ENCODE data around the gene SMIM27.
A peak's percentile ranks its signal among the peaks of the same experiment; 100 is the strongest.
"Not testable (repeated sequence)": the region's sequence is repeated elsewhere in the genome, so short reads cannot be mapped to it uniquely, and the experiment has no call there.

The SMIM27 gene

DNA sequence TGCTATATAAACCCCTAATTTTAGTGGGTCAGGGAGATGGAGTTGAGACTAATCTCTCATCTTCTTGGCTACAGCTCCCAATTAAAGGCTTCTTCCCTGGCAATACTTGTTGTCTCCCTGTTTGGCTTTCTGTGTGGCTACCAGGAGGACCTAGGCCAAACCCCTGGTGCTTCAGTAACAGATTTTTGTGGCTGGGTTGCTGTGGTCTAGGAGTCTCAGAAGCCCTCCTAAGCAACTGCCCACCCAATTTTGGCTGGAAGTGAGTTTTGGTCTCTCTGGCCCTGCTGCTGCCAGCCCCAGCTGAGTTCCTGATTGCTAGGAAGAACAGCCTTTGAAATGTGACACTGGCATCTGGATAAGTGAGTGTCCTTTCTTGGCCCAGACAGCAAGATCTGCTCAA, 35.9 kb upstream of the SMIM27 start:
- Histone ChIP-seq H2BK12ac (ENCODE audit: low read length in 2 of 2) (no peak overlapping the region), H3K79me1 (replicated peaks; ENCODE audit: low read length, poor library complexity, severe bottlenecking) (peaks cover 13% of the 10 kb centered on the region), H3K9ac (ENCODE audit: low read length) (no peak overlapping the region)

GRCh38 chr9:32518276-32518675, 33.9 kb upstream of the SMIM27 start:
- WGBS: 80% methylated on average over 1 of the region's 1 CpG
- H2AFZ ChIP-seq (ENCODE audit: low read depth, low read length): no peak overlapping the region
- no peak overlapping the region for H3K9ac ChIP-seq (ENCODE audit: low read length)
- no peak overlapping the region for H3K4me3 ChIP-seq (ENCODE audit: insufficient read depth in 1 of 2, low read depth in 1 of 2, low read length in 2 of 2)
- no peak overlapping the region for H2BK15ac ChIP-seq (ENCODE audit: low read depth, poor library complexity, severe bottlenecking)
- no peak overlapping the region for H3K18ac ChIP-seq (ENCODE audit: low read depth in 1 of 2, low read length in 2 of 2)
- H3K4me2 ChIP-seq (ENCODE audit: low read length, poor library complexity, severe bottlenecking): no peak overlapping the region
- H3K27ac ChIP-seq (ENCODE audit: low read length, poor library complexity, severe bottlenecking): no peak overlapping the region
- no peak overlapping the region for H2AK5ac ChIP-seq (ENCODE audit: low read length, severe bottlenecking)
- H3K4ac ChIP-seq (ENCODE audit: low read depth in 1 of 2, low read length in 2 of 2): no peak overlapping the region
- H3K79me1 ChIP-seq (replicated peaks; ENCODE audit: low read length, poor library complexity, severe bottlenecking): peaks cover 20% of the 10 kb centered on the region
- peaks cover 0 to 27% of the 10 kb centered on the region in 2 experiments for H3K36me3 ChIP-seq (ENCODE audit: control insufficient read depth in 1 of 2, insufficient read depth in 2 of 2, low read depth in 1 of 2, low read length in 2 of 2)
- peaks cover 8% of the 10 kb centered on the region for H3K9me3 ChIP-seq (ENCODE audit: control insufficient read depth, low read length)
- H3K14ac ChIP-seq (ENCODE audit: low read length in 2 of 2): no peak overlapping the region
- no peak overlapping the region for H4K91ac ChIP-seq (ENCODE audit: low read length)
- H3K27me3 ChIP-seq (ENCODE audit: control insufficient read depth in 1 of 2, insufficient read depth in 1 of 2, low read length in 2 of 2): no peaks in the 10 kb centered on the region
- no peaks in the 10 kb centered on the region for H3K4me1 ChIP-seq (ENCODE audit: control insufficient read depth, insufficient read depth, low read depth, low read length)
- no peak overlapping the region for H3K23ac ChIP-seq (ENCODE audit: low read length in 2 of 2)
- no peak for DNase-seq
- H2BK120ac ChIP-seq (ENCODE audit: low read depth, low read length): no peak overlapping the region
- H2BK12ac ChIP-seq (ENCODE audit: low read length in 2 of 2): no peak overlapping the region
- H2BK5ac ChIP-seq (ENCODE audit: low read depth, low read length, poor library complexity, severe bottlenecking): no peak overlapping the region
- no peak overlapping the region for H4K8ac ChIP-seq (ENCODE audit: low read length)

More for the DNA sequence above, 35.9 kb upstream of the SMIM27 start:
- Histone ChIP-seq H2AFZ (ENCODE audit: low read depth, low read length) (no peak overlapping the region), H3K23ac (ENCODE audit: low read length in 2 of 2) (no peak overlapping the region), H3K4ac (ENCODE audit: low read depth in 1 of 2, low read length in 2 of 2) (no peak overlapping the region), H3K36me3 (ENCODE audit: control insufficient read depth in 1 of 2, insufficient read depth in 2 of 2, low read depth in 1 of 2, low read length in 2 of 2) (peaks cover 0 to 27% of the 10 kb centered on the region in 2 experiments), H4K91ac (ENCODE audit: low read length) (no peak overlapping the region), H3K4me2 (ENCODE audit: low read length, poor library complexity, severe bottlenecking) (no peak overlapping the region), H3K14ac (ENCODE audit: low read length in 2 of 2) (no peak overlapping the region), H3K4me3 (ENCODE audit: insufficient read depth in 1 of 2, low read depth in 1 of 2, low read length in 2 of 2) (no peak overlapping the region), H3K18ac (ENCODE audit: low read depth in 1 of 2, low read length in 2 of 2) (no peak overlapping the region), H2BK120ac (ENCODE audit: low read depth, low read length) (no peak overlapping the region), H3K27ac (ENCODE audit: low read length, poor library complexity, severe bottlenecking) (no peak overlapping the region), H3K4me1 (ENCODE audit: control insufficient read depth, insufficient read depth, low read depth, low read length) (no peaks in the 10 kb centered on the region), H2BK15ac (ENCODE audit: low read depth, poor library complexity, severe bottlenecking) (no peak overlapping the region), H3K9me3 (ENCODE audit: control insufficient read depth, low read length) (peaks cover 10% of the 10 kb centered on the region), H2AK5ac (ENCODE audit: low read length, severe bottlenecking) (no peak overlapping the region), H3K27me3 (ENCODE audit: control insufficient read depth in 1 of 2, insufficient read depth in 1 of 2, low read length in 2 of 2) (no peaks in the 10 kb centered on the region), H2BK5ac (ENCODE audit: low read depth, low read length, poor library complexity, severe bottlenecking) (no peak overlapping the region), H4K8ac (ENCODE audit: low read length) (no peak overlapping the region)
- no peak for DNase-seq

- Histone ChIP-seq H2BK120ac (ENCODE audit: low read depth, low read length) (no peak overlapping the region), H3K18ac (ENCODE audit: low read depth in 1 of 2, low read length in 2 of 2) (no peak overlapping the region), H3K27ac (ENCODE audit: low read length, poor library complexity, severe bottlenecking) (no peak overlapping the region), H2BK12ac (ENCODE audit: low read length in 2 of 2) (no peak overlapping the region), H3K4me1 (ENCODE audit: control insufficient read depth, insufficient read depth, low read depth, low read length) (peaks cover 7% of the 10 kb centered on the region), H3K4me3 (ENCODE audit: insufficient read depth in 1 of 2, low read depth in 1 of 2, low read length in 2 of 2) (peak overlapping the region in 1 of 2 experiments; percentile 99), H4K8ac (ENCODE audit: low read length) (no peak overlapping the region), H3K9ac (ENCODE audit: low read length) (no peak overlapping the region), H3K4me2 (ENCODE audit: low read length, poor library complexity, severe bottlenecking) (no peak overlapping the region), H3K14ac (ENCODE audit: low read length in 2 of 2) (no peak overlapping the region), H4K91ac (ENCODE audit: low read length) (no peak overlapping the region), H3K79me1 (replicated peaks; ENCODE audit: low read length, poor library complexity, severe bottlenecking) (peaks cover 16% of the 10 kb centered on the region), H2BK5ac (ENCODE audit: low read depth, low read length, poor library complexity, severe bottlenecking) (no peak overlapping the region), H2BK15ac (ENCODE audit: low read depth, poor library complexity, severe bottlenecking) (no peak overlapping the region), H2AFZ (ENCODE audit: low read depth, low read length) (no peak overlapping the region), H3K4ac (ENCODE audit: low read depth in 1 of 2, low read length in 2 of 2) (no peak overlapping the region), H3K9me3 (ENCODE audit: control insufficient read depth, low read length) (no peaks in the 10 kb centered on the region), H2AK5ac (ENCODE audit: low read length, severe bottlenecking) (no peak overlapping the region), H3K36me3 (ENCODE audit: control insufficient read depth in 1 of 2, insufficient read depth in 2 of 2, low read depth in 1 of 2, low read length in 2 of 2) (peaks cover 0 to 4% of the 10 kb centered on the region in 2 experiments), H3K27me3 (ENCODE audit: control insufficient read depth in 1 of 2, insufficient read depth in 1 of 2, low read length in 2 of 2) (no peaks in the 10 kb centered on the region), H3K23ac (ENCODE audit: low read length in 2 of 2) (no peak overlapping the region)
- WGBS: no CpG with 5 or more reads among the region's 1 CpG
- no peak for DNase-seq
Observed at GRCh38 chr9:32523910-32524309, 28.2 kb upstream of the SMIM27 start.

GRCh38 chr9:32524558-32524891, 27.6 kb upstream of the SMIM27 start:
- DNase-seq; H2BK5ac ChIP-seq (ENCODE audit: low read depth, low read length, poor library complexity, severe bottlenecking); H2AFZ ChIP-seq (ENCODE audit: low read depth, low read length); H3K14ac ChIP-seq (ENCODE audit: low read length in 2 of 2); H4K8ac ChIP-seq (ENCODE audit: low read length); H3K4me1 ChIP-seq (ENCODE audit: control insufficient read depth, insufficient read depth, low read depth, low read length); H3K23ac ChIP-seq (ENCODE audit: low read length in 2 of 2); H3K27ac ChIP-seq (ENCODE audit: low read length, poor library complexity, severe bottlenecking); H3K18ac ChIP-seq (ENCODE audit: low read depth in 1 of 2, low read length in 2 of 2); H3K27me3 ChIP-seq (ENCODE audit: control insufficient read depth in 1 of 2, insufficient read depth in 1 of 2, low read length in 2 of 2); H2BK12ac ChIP-seq (ENCODE audit: low read length in 2 of 2); H3K36me3 ChIP-seq (ENCODE audit: control insufficient read depth in 1 of 2, insufficient read depth in 2 of 2, low read depth in 1 of 2, low read length in 2 of 2); H2BK120ac ChIP-seq (ENCODE audit: low read depth, low read length); H2AK5ac ChIP-seq (ENCODE audit: low read length, severe bottlenecking); H3K9me3 ChIP-seq (ENCODE audit: control insufficient read depth, low read length); H2BK15ac ChIP-seq (ENCODE audit: low read depth, poor library complexity, severe bottlenecking): not testable (repeated sequence)
- peak overlapping the region in 1 of 2 experiments; percentile 99 for H3K4me3 ChIP-seq (ENCODE audit: insufficient read depth in 1 of 2, low read depth in 1 of 2, low read length in 2 of 2)
- peak overlapping the region; percentile 22 for H4K91ac ChIP-seq (ENCODE audit: low read length)
- H3K4ac ChIP-seq (ENCODE audit: low read depth in 1 of 2, low read length in 2 of 2): peak overlapping the region in 1 of 2 experiments; percentile 15
- H3K4me2 ChIP-seq (ENCODE audit: low read length, poor library complexity, severe bottlenecking): peak overlapping the region; percentile 82
- H3K9ac ChIP-seq (ENCODE audit: low read length): peak overlapping the region; percentile 99
- H3K79me1 ChIP-seq (replicated peaks; ENCODE audit: low read length, poor library complexity, severe bottlenecking): peaks cover 16% of the 10 kb centered on the region
- 91% methylated on average over 11 of the region's 11 CpGs for WGBS
